HEK293T (cell line): ENCODE data around the gene SGIP1.

ENCODE experiments used
- ARNT ChIP-seq: fragments of 450-650 bp; IDR thresholded peaks from 2 replicates; pipeline ENCODE4 v1.6.1; 2017; ENCODE audit warnings: mild to moderate bottlenecking
- BHLHE40 ChIP-seq: fragments of 450-650 bp; IDR thresholded peaks from 2 replicates; pipeline ENCODE4 v1.6.1; 2016; ENCODE audit warnings: mild to moderate bottlenecking, moderate library complexity, borderline replicate concordance
- CTBP1 ChIP-seq: fragments of 450-650 bp; IDR thresholded peaks from 2 replicates; pipeline ENCODE4 v1.6.1; 2016; ENCODE audit warnings: borderline replicate concordance
- ELF4 ChIP-seq: fragments of 450-650 bp; IDR thresholded peaks from 2 replicates; pipeline ENCODE4 v1.6.1; 2017; ENCODE audit warnings: antibody characterized with exemption
- FOXA1 ChIP-seq: fragments of 450-650 bp; IDR thresholded peaks from 2 replicates; pipeline ENCODE4 v1.6.1; 2016; ENCODE audit warnings: mild to moderate bottlenecking
- FOXK2 ChIP-seq: fragments of 450-650 bp; IDR thresholded peaks from 2 replicates; pipeline ENCODE4 v1.6.1; 2016; ENCODE audit warnings: mild to moderate bottlenecking
- FOXM1 ChIP-seq: fragments of 450-650 bp; IDR thresholded peaks from 2 replicates; pipeline ENCODE4 v1.6.1; 2017; ENCODE audit warnings: mild to moderate bottlenecking, borderline replicate concordance
- HDGF ChIP-seq: fragments of 450-650 bp; IDR thresholded peaks from 2 replicates; pipeline ENCODE4 v1.6.1; 2017; ENCODE audit warnings: antibody characterized with exemption, borderline replicate concordance
- L3MBTL2 ChIP-seq: fragments of 450-650 bp; conservative IDR thresholded peaks from 2 replicates; pipeline ENCODE4 v1.6.1; 2016; ENCODE audit warnings: mild to moderate bottlenecking
- LEF1 ChIP-seq: fragments of 450-650 bp; IDR thresholded peaks from 2 replicates; pipeline ENCODE4 v1.6.1; 2017; ENCODE audit warnings: mild to moderate bottlenecking, borderline replicate concordance
- NFRKB ChIP-seq: fragments of 450-650 bp; IDR thresholded peaks from 2 replicates; pipeline ENCODE4 v1.6.1; 2016; ENCODE audit warnings: mild to moderate bottlenecking, moderate library complexity
- SP1 ChIP-seq: fragments of 450-650 bp; IDR thresholded peaks from 2 replicates; pipeline ENCODE4 v1.6.1; 2017
- TARDBP ChIP-seq: fragments of 450-650 bp; IDR thresholded peaks from 2 replicates; pipeline ENCODE4 v1.6.1; 2016
- ZNF384 ChIP-seq: fragments of 450-650 bp; IDR thresholded peaks from 2 replicates; pipeline ENCODE4 v1.6.1; 2016

DNA sequence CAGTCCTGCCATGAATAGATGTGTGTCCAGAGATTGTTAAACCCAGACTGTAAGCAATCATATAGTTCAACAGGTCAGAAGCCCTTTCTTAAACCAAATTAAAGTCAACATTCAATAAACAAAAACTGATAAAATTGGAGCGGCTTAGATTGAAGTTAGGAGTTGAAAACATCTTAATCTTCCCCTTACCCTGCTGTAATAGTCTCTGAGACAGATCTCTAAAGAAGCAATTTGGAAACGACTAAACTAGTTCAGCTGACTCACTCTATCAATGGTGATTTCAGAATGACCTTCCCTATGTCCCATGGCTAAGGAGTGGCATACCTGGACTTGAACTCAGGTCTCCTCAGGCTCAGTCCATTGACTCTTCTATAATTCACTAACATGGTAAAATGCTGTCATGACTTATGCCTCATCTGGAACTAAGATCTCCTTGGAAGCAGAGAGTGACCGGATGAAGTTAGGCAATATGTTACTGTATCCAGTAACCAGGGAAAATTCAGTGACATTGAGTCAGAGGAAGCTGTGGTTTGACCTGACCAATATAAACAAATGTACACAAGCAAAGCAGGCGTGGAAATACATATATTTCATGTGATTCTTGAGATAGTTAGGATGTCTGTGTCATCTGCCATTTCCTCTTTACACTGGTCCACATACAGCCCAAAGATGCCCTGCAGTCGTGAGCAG, 30.1 kb downstream of the SGIP1 start:
- TF ChIP-seq FOXM1 (no peak), FOXK2 (no peak), FOXA1 (no peak), HDGF (no peak), ELF4 (no peak), BHLHE40 (no peak), SP1 (no peak), ZNF384 (no peak), LEF1 (no peak), ARNT (no peak), NFRKB (no peak), L3MBTL2 (no peak), CTBP1 (no peak), TARDBP (no peak)
